HepG2 (cell line): ENCODE data around the gene SSH3. TPM values are rescaled to one million over a fixed set of nuclear protein-coding genes. Genes with fewer than 3 reads are reported as not detected.

Source experiments
- ATAC-seq: fragments of 200-7000 bp; cut with Tn5 transposase; 3 replicates; pipeline ENCODE4 v1.9.1; 2020; ENCODE audit warnings: mild to moderate bottlenecking, moderate library complexity
- BruUV-seq: library from RNA; stranded (reverse); fragments of 400-500 nt; replicated peaks from 2 replicates; lab custom pipeline; 2021; lab: Mats Ljungman, UMichigan
- CTCF ChIA-PET: fragments of 300-600 bp; formaldehyde crosslinking; extraction: SDS; loops from one replicate; lab custom pipeline; 2021; ENCODE audit warnings: low total read pairs, inconsistent platforms, low intra/inter-chr PET ratio; lab: Yijun Ruan, JAX
- POLR2A ChIA-PET: fragments of 350-600 bp; sonication (Branson Sonifier 250); formaldehyde crosslinking; loops from one replicate; lab custom pipeline; 2020; ENCODE audit warnings: antibody characterized with exemption, inconsistent platforms; lab: Yijun Ruan, JAX
- DNase-seq: peaks from one replicate; pipeline ENCODE4 v3.0.0-alpha.2; 2015; ENCODE audit warnings: low spot score
- FAIRE-seq: peaks from 3 replicates; lab custom pipeline; 2011; peaks lifted over from hg19 to GRCh38; lab: Jason Lieb, UNC
- H2AFZ ChIP-seq: one replicate; pipeline ENCODE4 v1.6.1; 2011; ENCODE audit warnings: low read length, inconsistent platforms
- H3K27ac ChIP-seq: fragments of 300-600 bp; 3 replicates; pipeline ENCODE4 v1.8.0; 2011; ENCODE audit warnings: mixed run types, mild to moderate bottlenecking, mixed read lengths, low read length, inconsistent platforms; ENCODE audit not compliant: insufficient read depth; ENCODE audit errors: extremely low read length
- H3K27me3 ChIP-seq, 2 experiments: fragments of 200-600 bp in 1 of 2; 2 replicates in 1 of 2; 3 replicates in 1 of 2; pipeline versions ENCODE4 v1.6.0 to v1.8.0; 2011; ENCODE audit warnings: low read length in 2 of 2, mild to moderate bottlenecking in 2 of 2, moderate library complexity in 2 of 2, inconsistent platforms in 1 of 2; ENCODE audit not compliant: insufficient read depth in 2 of 2, control insufficient read depth in 1 of 2
- H3K36me3 ChIP-seq, 2 experiments: fragments of 200-600 bp in 1 of 2; replicated peaks in 1 of 2; 2 replicates in 1 of 2; 3 replicates in 1 of 2; pipeline versions ENCODE4 v1.5.1 to v1.8.0; 2011; ENCODE audit warnings: low read length in 2 of 2, inconsistent platforms in 1 of 2; ENCODE audit not compliant: insufficient read depth in 2 of 2, control insufficient read depth in 1 of 2
- H3K4me1 ChIP-seq: 2 replicates; pipeline ENCODE4 v1.5.1; 2012; ENCODE audit warnings: low read length, inconsistent platforms; ENCODE audit not compliant: insufficient read depth
- H3K4me2 ChIP-seq: 2 replicates; pipeline ENCODE4 v1.6.0; 2011; ENCODE audit warnings: low read depth, low read length, inconsistent platforms
- H3K4me3 ChIP-seq, 3 experiments: fragments of 200-600 bp in 1 of 3; sonication (generic), shearing (Covaris generic) in 1 of 3; replicated peaks in 1 of 3; 2 replicates each; pipeline ENCODE4 v1.5.1; 2011 to 2016; ENCODE audit warnings: low read length in 3 of 3, inconsistent platforms in 2 of 3, low read depth in 2 of 3, mild to moderate bottlenecking in 2 of 3, control low read depth in 1 of 3, mixed read lengths in 1 of 3; ENCODE audit not compliant: insufficient read depth in 1 of 3
- H3K79me2 ChIP-seq: one replicate; pipeline ENCODE4 v1.6.1; 2011; ENCODE audit warnings: low read length, inconsistent platforms; ENCODE audit not compliant: insufficient read depth
- H3K9ac ChIP-seq: 2 replicates; pipeline ENCODE4 v1.6.0; 2011; ENCODE audit warnings: mild to moderate bottlenecking, low read depth, low read length, inconsistent platforms; ENCODE audit not compliant: insufficient read depth
- H3K9me3 ChIP-seq: 2 replicates; pipeline ENCODE4 v1.5.1; 2012; ENCODE audit warnings: mild to moderate bottlenecking, low read length
- H4K20me1 ChIP-seq: 2 replicates; pipeline ENCODE4 v1.6.0; 2011; ENCODE audit warnings: inconsistent platforms, mild to moderate bottlenecking, low read length, moderate library complexity; ENCODE audit not compliant: insufficient read depth
- GATA4 ChIP-seq: sonication (generic); IDR thresholded peaks from 2 replicates; pipeline ENCODE4 v1.6.1; 2016; ENCODE audit warnings: antibody characterized with exemption, low read depth, borderline replicate concordance
- MAX ChIP-seq: IDR thresholded peaks from 2 replicates; pipeline ENCODE4 v1.6.1; 2012; ENCODE audit warnings: inconsistent platforms
- PATZ1 ChIP-seq: sonication (generic); formaldehyde crosslinking; IDR thresholded peaks from 2 replicates; pipeline ENCODE4 v1.4.0; 2020; ENCODE audit warnings: missing genetic modification reagents
- PHF5A ChIP-seq: IDR thresholded peaks from one replicate; pipeline ENCODE4 v1.6.1; 2018; ENCODE audit warnings: low read depth, missing genetic modification reagents; ENCODE audit not compliant: unreplicated experiment
- PLSCR1 ChIP-seq: sonication (generic); formaldehyde crosslinking; IDR thresholded peaks from 2 replicates; pipeline ENCODE4 v1.5.0; 2020; ENCODE audit warnings: missing genetic modification reagents, mild to moderate bottlenecking, borderline replicate concordance
- SIN3B ChIP-seq: fragments of 150-350 bp; IDR thresholded peaks from 2 replicates; pipeline ENCODE4 v1.6.1; 2014; ENCODE audit warnings: low read length
- SNAPC2 ChIP-seq: sonication (generic); formaldehyde crosslinking; IDR thresholded peaks from 2 replicates; pipeline ENCODE4 v1.8.1; 2022; ENCODE audit warnings: mild to moderate bottlenecking, missing genetic modification reagents
- ZFX ChIP-seq: sonication (generic); formaldehyde crosslinking; IDR thresholded peaks from 2 replicates; pipeline ENCODE4 v1.4.0; 2020; ENCODE audit warnings: mild to moderate bottlenecking, low read depth, missing genetic modification reagents, moderate library complexity
- ZFY ChIP-seq: sonication (generic); formaldehyde crosslinking; IDR thresholded peaks from 2 replicates; pipeline ENCODE4 v1.4.0; 2020; ENCODE audit warnings: missing genetic modification reagents
- ZNF775 ChIP-seq: sonication (generic); formaldehyde crosslinking; IDR thresholded peaks from 2 replicates; pipeline ENCODE4 v1.4.0; 2020; ENCODE audit warnings: missing genetic modification reagents, mild to moderate bottlenecking, moderate library complexity, borderline replicate concordance
- whole genome bisulfite sequencing: methylation state at CpG from one replicate; pipeline ENCODE4 v1.1.6; 2017; ENCODE audit warnings: low lambda C conversion rate; 5-methylcytosine and 5-hydroxymethylcytosine counted together
- in situ Hi-C: cut with HindIII; loops from 2 replicates; pipeline ENCODE4 v1.10.0; 2017; ENCODE audit warnings: low pct_unique_long_range_greater_than_20kb; ENCODE audit not compliant: extremely low pct_ligation_motif_present
- intact Hi-C: fragments of 100-400 bp; cut with micrococcal nuclease; formaldehyde crosslinking; loops from one replicate; pipeline ENCODE4 v1.10.0; 2022; ENCODE audit not compliant: unreplicated experiment
- polyA plus RNA-seq, 8 experiments: library from polyadenylated mRNA; depleted of rRNA in 3 of 8; stranded (reverse) in 7 of 8; unstranded in 1 of 8; fragments of >200 nt; fragmentation: Illumina TruSeq in 4 of 8; extraction: Trizol in 4 of 8; gene quantifications; 2 replicates each; pipeline versions ENCODE4 v1.2.1 to v1.2.3, GENCODE V29; 2011 to 2016; ENCODE audit warnings: low read depth in 4 of 8, missing spikeins in 1 of 8, mixed read lengths in 1 of 8; ENCODE audit not compliant: insufficient read depth in 1 of 8
- total RNA-seq, 5 experiments: library from RNA; depleted of rRNA; stranded (reverse); fragments of >200 nt; fragmentation: Illumina TruSeq; extraction: Trizol; gene quantifications; 2 replicates each; pipeline ENCODE4 v1.2.3, GENCODE V29; 2016; ENCODE audit warnings: low read depth in 1 of 5

The SSH3 gene
- total and polyA plus RNA-seq, 2 of the 13 experiments (the other 11 are each of a cell fraction or from before 2014, with no cell fraction given), result 12.4 to 18.8 TPM

GRCh38 chr11:67289226-67289650, 14.1 kb upstream of the SSH3 start, which contains the start of gene ANKRD13D:
Gene ANKRD13D (plus strand): TSS chr11:67289303. CDS start chr11:67289461, 158 bp downstream.
- ChIA-PET POLR2A (interaction anchor here (1.0 to 7.7 kb wide), 13 partner anchors 9 to 112 kb away, joined by 3 to 66 read pairs (median 8); partner anchors contain the start of genes GRK2, POLD4, PPP1CA and RAD9A), CTCF (interaction anchor here (0.8 to 1.6 kb wide), 3 partner anchors 14 to 28 kb away, joined by 3 to 5 read pairs (median 3); partner anchors contain the start of genes GRK2 and SSH3)
- Histone ChIP-seq H3K4me2 (peak within 1 kb of the TSS; percentile 99), H4K20me1 (no peaks in the 10 kb centered on the region), H3K27me3 (no peaks in the 10 kb centered on the region), H3K9ac (peak within 1 kb of the TSS; percentile 95), H3K27ac (peak within 1 kb of the TSS; percentile 100), H3K4me3 (peak within 1 kb of the TSS; percentile 69 to 94 (median 91)), H3K9me3 (no peaks in the 10 kb centered on the region), H2AFZ (no peak within 1 kb of the TSS), H3K36me3 (peaks cover 7 to 40% of the 10 kb centered on the region in 2 experiments; a peak in 4 of 5 replicates), H3K4me1 (peaks cover 37% of the 10 kb centered on the region), H3K79me2 (peaks cover 13% of the 10 kb centered on the region)
- DNase-seq, result no peak
- intact Hi-C loops (loop anchor here (1.0 kb wide), 1 partner anchor 22 kb away; no protein-coding TSS in a partner anchor), in situ Hi-C loops (no loop called here)
- 0 out of 2 replicates have a peak, but pooled peaks have one; percentile 61 for TF ChIP-seq PLSCR1 (CRISPR knock-in tag)
- 0 out of 2 replicates have a peak, but pooled peaks have one; percentile 6 for TF ChIP-seq ZFX (CRISPR knock-in tag)
- TF ChIP-seq ZNF775 (CRISPR knock-in tag), result no peak
- TF ChIP-seq SIN3B, result no peak
- 0 out of 2 replicates have a peak, but pooled peaks have one; percentile 35 for TF ChIP-seq SNAPC2
- TF ChIP-seq MAX, result 0 out of 2 replicates have a peak, but pooled peaks have one; percentile 5
- TF ChIP-seq ZFY (CRISPR knock-in tag), result peak; percentile 58
- no peak for TF ChIP-seq GATA4
- no peak for TF ChIP-seq PHF5A (CRISPR knock-in tag)
- peak; percentile 11; the same call in 1 of the 2 replicates for TF ChIP-seq PATZ1 (CRISPR knock-in tag)
- no TSS peak for BruUV-seq
- no peak for FAIRE-seq
- WGBS, result 0% methylated on average over 3 of the region's 56 CpGs
- peak; percentile 31 for ATAC-seq
